Measurements from ENCODE around the gene FAM131A. TPM values are rescaled to one million over a fixed set of nuclear protein-coding genes. Genes with fewer than 3 reads are reported as not detected.

FAM131A gene
- total and polyA plus RNA-seq, 2 donors: 3.4 to 11.7 TPM

DNA sequence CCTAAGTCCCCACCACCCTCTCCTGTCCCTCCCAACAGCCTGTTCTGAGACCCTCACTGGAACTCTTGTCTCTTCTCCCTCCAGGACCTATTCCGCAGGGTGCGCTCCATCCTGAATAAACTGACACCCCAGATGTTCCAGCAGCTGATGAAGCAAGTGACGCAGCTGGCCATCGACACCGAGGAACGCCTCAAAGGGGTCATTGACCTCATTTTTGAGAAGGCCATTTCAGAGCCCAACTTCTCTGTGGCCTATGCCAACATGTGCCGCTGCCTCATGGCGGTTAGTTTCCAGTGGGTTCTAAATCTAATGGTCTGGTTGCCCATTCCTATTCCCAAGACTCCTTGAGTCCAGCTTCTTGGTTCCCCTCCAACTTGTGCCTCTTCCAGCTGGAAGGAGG lies 13.7 kb upstream of the FAM131A start:
- Histone ChIP-seq H3K4me3 (ENCODE audit: low read length in 2 of 2) (no peak overlapping the region), H3K27ac (ENCODE audit: low read depth in 1 of 2, low read length in 1 of 2) (no peak overlapping the region), H3K9me3 (ENCODE audit: control insufficient read depth in 2 of 2, insufficient read depth in 1 of 2, low read length in 1 of 2) (no peaks in the 10 kb centered on the region), H3K4me1 (ENCODE audit: control insufficient read depth in 2 of 2, insufficient read depth in 2 of 2, low read length in 2 of 2) (peaks cover 2 to 4% of the 10 kb centered on the region in 2 donors), H3K27me3 (ENCODE audit: control insufficient read depth in 2 of 2, insufficient read depth in 1 of 2, low read length in 1 of 2) (no peaks in the 10 kb centered on the region), H3K36me3 (ENCODE audit: control insufficient read depth in 2 of 2, insufficient read depth in 2 of 2, low read length in 1 of 2) (peaks cover 92 to 98% of the 10 kb centered on the region in 2 donors)
- no peak for DNase-seq (ENCODE audit: low read depth in 6 of 9, low spot score in 9 of 9)
- WGBS: 97% methylated on average over 8 of the region's 8 CpGs

GRCh38 chr3:184325269-184325668 lies 12.1 kb upstream of the FAM131A start:
- Histone ChIP-seq H3K27ac (ENCODE audit: low read depth in 1 of 2, low read length in 1 of 2) (no peak overlapping the region), H3K4me3 (ENCODE audit: low read length in 2 of 2) (no peak overlapping the region), H3K4me1 (ENCODE audit: control insufficient read depth in 2 of 2, insufficient read depth in 2 of 2, low read length in 2 of 2) (no peaks in the 10 kb centered on the region), H3K36me3 (ENCODE audit: control insufficient read depth in 2 of 2, insufficient read depth in 2 of 2, low read length in 1 of 2) (peaks cover 88 to 98% of the 10 kb centered on the region in 2 donors), H3K27me3 (ENCODE audit: control insufficient read depth in 2 of 2, insufficient read depth in 1 of 2, low read length in 1 of 2) (no peaks in the 10 kb centered on the region), H3K9me3 (ENCODE audit: control insufficient read depth in 2 of 2, insufficient read depth in 1 of 2, low read length in 1 of 2) (no peaks in the 10 kb centered on the region)
- 98% methylated on average over 13 of the region's 13 CpGs for WGBS
- DNase-seq (ENCODE audit: low read depth in 6 of 9, low spot score in 9 of 9): no peak

DNA sequence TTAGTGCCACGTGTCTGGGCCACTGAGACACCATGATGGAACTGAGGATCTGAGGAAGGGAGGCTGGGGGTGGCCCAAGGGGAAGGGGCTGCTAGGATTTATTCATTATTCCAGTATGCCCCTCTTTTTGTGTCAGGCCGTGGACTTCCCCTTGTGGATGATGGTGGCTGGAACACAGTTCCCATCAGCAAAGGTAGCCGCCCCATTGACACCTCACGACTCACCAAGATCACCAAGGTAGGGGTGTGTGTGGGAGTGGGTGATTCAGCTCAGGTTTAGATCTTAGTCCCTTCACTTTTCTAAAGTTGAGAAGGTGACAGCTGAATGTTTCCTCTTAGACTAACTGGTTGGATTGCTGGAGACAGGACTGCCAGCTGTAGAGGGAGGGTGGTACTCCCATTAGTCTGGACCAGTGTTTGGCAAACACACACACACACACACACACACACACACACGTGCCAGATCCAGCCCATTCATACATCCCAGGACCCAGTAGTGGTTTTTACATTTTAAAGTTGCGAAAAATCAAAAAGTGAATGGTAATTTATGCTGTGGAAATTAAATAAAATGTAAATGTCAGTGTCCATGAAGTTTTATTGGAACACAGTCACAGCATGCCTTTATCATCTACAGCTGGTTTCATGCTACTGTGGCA lies 11.6 kb upstream of the FAM131A start:
- no peaks in the 10 kb centered on the region for H3K27me3 ChIP-seq (ENCODE audit: control insufficient read depth in 2 of 2, insufficient read depth in 1 of 2, low read length in 1 of 2)
- no peaks in the 10 kb centered on the region for H3K9me3 ChIP-seq (ENCODE audit: control insufficient read depth in 2 of 2, insufficient read depth in 1 of 2, low read length in 1 of 2)

DNA sequence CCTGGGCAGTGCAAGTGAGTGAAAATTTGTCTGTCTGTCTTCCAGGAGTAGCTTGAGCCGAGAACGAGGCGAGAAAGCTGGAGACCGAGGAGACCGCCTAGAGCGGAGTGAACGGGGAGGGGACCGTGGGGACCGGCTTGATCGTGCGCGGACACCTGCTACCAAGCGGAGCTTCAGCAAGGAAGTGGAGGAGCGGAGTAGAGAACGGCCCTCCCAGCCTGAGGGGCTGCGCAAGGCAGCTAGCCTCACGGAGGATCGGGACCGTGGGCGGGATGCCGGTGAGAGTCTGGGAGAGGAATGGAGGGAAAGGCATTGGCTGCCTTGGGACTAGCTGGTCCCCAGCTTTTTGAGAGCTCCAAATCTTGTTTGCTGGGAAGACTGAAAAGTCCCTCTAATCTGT lies 10.2 kb upstream of the FAM131A start:
- Histone ChIP-seq H3K9me3 (ENCODE audit: control insufficient read depth in 2 of 2, insufficient read depth in 1 of 2, low read length in 1 of 2) (no peaks in the 10 kb centered on the region), H3K27me3 (ENCODE audit: control insufficient read depth in 2 of 2, insufficient read depth in 1 of 2, low read length in 1 of 2) (no peaks in the 10 kb centered on the region), H3K36me3 (ENCODE audit: control insufficient read depth in 2 of 2, insufficient read depth in 2 of 2, low read length in 1 of 2) (peaks cover 85 to 96% of the 10 kb centered on the region in 2 donors), H3K27ac (ENCODE audit: low read depth in 1 of 2, low read length in 1 of 2) (no peak overlapping the region), H3K4me3 (ENCODE audit: low read length in 2 of 2) (no peak overlapping the region), H3K4me1 (ENCODE audit: control insufficient read depth in 2 of 2, insufficient read depth in 2 of 2, low read length in 2 of 2) (no peaks in the 10 kb centered on the region)
- DNase-seq (ENCODE audit: low read depth in 6 of 9, low spot score in 9 of 9): no peak
- WGBS: 98% methylated on average over 21 of the region's 21 CpGs

More for the DNA sequence above, 11.6 kb upstream of the FAM131A start:
- 95% methylated on average over 6 of the region's 6 CpGs for WGBS
- no peak for DNase-seq (ENCODE audit: low read depth in 6 of 9, low spot score in 9 of 9)
- H3K36me3 ChIP-seq (ENCODE audit: control insufficient read depth in 2 of 2, insufficient read depth in 2 of 2, low read length in 1 of 2): peaks cover 85 to 96% of the 10 kb centered on the region in 2 donors
- H3K4me3 ChIP-seq (ENCODE audit: low read length in 2 of 2): no peak overlapping the region
- no peak overlapping the region for H3K27ac ChIP-seq (ENCODE audit: low read depth in 1 of 2, low read length in 1 of 2)
- H3K4me1 ChIP-seq (ENCODE audit: control insufficient read depth in 2 of 2, insufficient read depth in 2 of 2, low read length in 2 of 2): no peaks in the 10 kb centered on the region

GRCh38 chr3:184328516-184328915 lies 8.9 kb upstream of the FAM131A start:
- DNase-seq (ENCODE audit: low read depth in 6 of 9, low spot score in 9 of 9): no peak
- Histone ChIP-seq H3K4me3 (ENCODE audit: low read length in 2 of 2) (no peak overlapping the region), H3K27ac (ENCODE audit: low read depth in 1 of 2, low read length in 1 of 2) (no peak overlapping the region), H3K4me1 (ENCODE audit: control insufficient read depth in 2 of 2, insufficient read depth in 2 of 2, low read length in 2 of 2) (no peaks in the 10 kb centered on the region), H3K27me3 (ENCODE audit: control insufficient read depth in 2 of 2, insufficient read depth in 1 of 2, low read length in 1 of 2) (no peaks in the 10 kb centered on the region), H3K36me3 (ENCODE audit: control insufficient read depth in 2 of 2, insufficient read depth in 2 of 2, low read length in 1 of 2) (peaks cover 83 to 95% of the 10 kb centered on the region in 2 donors), H3K9me3 (ENCODE audit: control insufficient read depth in 2 of 2, insufficient read depth in 1 of 2, low read length in 1 of 2) (no peaks in the 10 kb centered on the region)
- WGBS: 47% methylated on average over 3 of the region's 3 CpGs

- H3K4me3 ChIP-seq (ENCODE audit: low read length in 2 of 2): no peak overlapping the region
- 97% methylated on average over 10 of the region's 10 CpGs for WGBS
- no peak for DNase-seq (ENCODE audit: low read depth in 6 of 9, low spot score in 9 of 9)
- H3K36me3 ChIP-seq (ENCODE audit: control insufficient read depth in 2 of 2, insufficient read depth in 2 of 2, low read length in 1 of 2): peaks cover 54 to 73% of the 10 kb centered on the region in 2 donors
- H3K27ac ChIP-seq (ENCODE audit: low read depth in 1 of 2, low read length in 1 of 2): no peak overlapping the region
- H3K27me3 ChIP-seq (ENCODE audit: control insufficient read depth in 2 of 2, insufficient read depth in 1 of 2, low read length in 1 of 2): peaks cover 0 to 15% of the 10 kb centered on the region in 2 donors
- H3K9me3 ChIP-seq (ENCODE audit: control insufficient read depth in 2 of 2, insufficient read depth in 1 of 2, low read length in 1 of 2): no peaks in the 10 kb centered on the region
- H3K4me1 ChIP-seq (ENCODE audit: control insufficient read depth in 2 of 2, insufficient read depth in 2 of 2, low read length in 2 of 2): peaks cover 9 to 18% of the 10 kb centered on the region in 2 donors
These were observed 4.9 kb upstream of the FAM131A start for GRCh38 chr3:184332370-184333090.

DNA sequence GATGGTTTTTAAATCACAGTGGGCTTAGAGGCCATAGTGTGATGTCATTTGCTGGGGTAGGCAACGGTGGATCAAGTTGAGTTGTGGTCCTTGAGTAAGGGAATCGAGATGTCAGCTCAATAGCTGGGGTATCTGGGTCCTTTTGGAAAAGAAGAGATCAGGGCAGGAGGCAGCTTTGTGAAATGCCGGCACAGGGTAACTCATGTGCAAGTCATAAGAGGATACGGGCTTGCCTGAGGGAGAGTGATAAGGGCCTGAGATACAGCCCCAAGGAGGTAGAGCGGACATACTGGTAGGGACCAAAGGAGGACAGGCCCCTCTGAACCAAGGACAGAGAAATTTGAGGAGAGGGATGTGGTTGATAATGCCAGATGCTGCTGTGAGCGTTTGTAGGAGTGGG lies 4.2 kb upstream of the FAM131A start:
- Histone ChIP-seq H3K36me3 (ENCODE audit: control insufficient read depth in 2 of 2, insufficient read depth in 2 of 2, low read length in 1 of 2) (peaks cover 48 to 66% of the 10 kb centered on the region in 2 donors), H3K27me3 (ENCODE audit: control insufficient read depth in 2 of 2, insufficient read depth in 1 of 2, low read length in 1 of 2) (peaks cover 0 to 22% of the 10 kb centered on the region in 2 donors), H3K27ac (ENCODE audit: low read depth in 1 of 2, low read length in 1 of 2) (no peak overlapping the region), H3K9me3 (ENCODE audit: control insufficient read depth in 2 of 2, insufficient read depth in 1 of 2, low read length in 1 of 2) (no peaks in the 10 kb centered on the region), H3K4me1 (ENCODE audit: control insufficient read depth in 2 of 2, insufficient read depth in 2 of 2, low read length in 2 of 2) (peaks cover 9 to 20% of the 10 kb centered on the region in 2 donors), H3K4me3 (ENCODE audit: low read length in 2 of 2) (no peak overlapping the region)
- 98% methylated on average over 6 of the region's 6 CpGs for whole genome bisulfite sequencing
- no peak for DNase-seq (ENCODE audit: low read depth in 6 of 9, low spot score in 9 of 9)

DNA sequence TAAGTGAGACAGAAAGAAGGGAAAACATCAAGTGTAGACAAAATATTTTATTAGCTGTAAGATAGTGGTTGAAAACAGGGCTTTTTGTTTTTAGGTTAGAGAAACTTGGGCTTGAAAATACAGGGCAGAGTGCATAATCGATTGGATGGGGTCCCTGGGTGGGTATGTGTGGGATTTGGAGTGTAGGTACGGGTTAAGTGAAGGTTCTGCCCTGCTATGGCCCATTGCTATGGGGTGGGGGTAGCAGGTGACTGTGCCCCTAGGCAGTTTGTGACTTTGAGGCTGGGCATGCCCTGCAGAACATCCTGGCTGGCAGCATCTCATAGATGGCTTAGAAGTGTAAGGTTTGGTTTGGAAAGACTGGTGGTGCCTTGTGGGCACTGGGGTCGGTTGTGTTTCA lies 3.7 kb upstream of the FAM131A start:
- Histone ChIP-seq H3K4me3 (ENCODE audit: low read length in 2 of 2) (no peak overlapping the region), H3K4me1 (ENCODE audit: control insufficient read depth in 2 of 2, insufficient read depth in 2 of 2, low read length in 2 of 2) (peaks cover 9 to 25% of the 10 kb centered on the region in 2 donors), H3K36me3 (ENCODE audit: control insufficient read depth in 2 of 2, insufficient read depth in 2 of 2, low read length in 1 of 2) (peaks cover 43 to 61% of the 10 kb centered on the region in 2 donors), H3K27me3 (ENCODE audit: control insufficient read depth in 2 of 2, insufficient read depth in 1 of 2, low read length in 1 of 2) (peaks cover 0 to 27% of the 10 kb centered on the region in 2 donors), H3K27ac (ENCODE audit: low read depth in 1 of 2, low read length in 1 of 2) (no peak overlapping the region), H3K9me3 (ENCODE audit: control insufficient read depth in 2 of 2, insufficient read depth in 1 of 2, low read length in 1 of 2) (no peaks in the 10 kb centered on the region)
- 81% methylated on average over 3 of the region's 3 CpGs for WGBS
- no peak for DNase-seq (ENCODE audit: low read depth in 6 of 9, low spot score in 9 of 9)

DNA sequence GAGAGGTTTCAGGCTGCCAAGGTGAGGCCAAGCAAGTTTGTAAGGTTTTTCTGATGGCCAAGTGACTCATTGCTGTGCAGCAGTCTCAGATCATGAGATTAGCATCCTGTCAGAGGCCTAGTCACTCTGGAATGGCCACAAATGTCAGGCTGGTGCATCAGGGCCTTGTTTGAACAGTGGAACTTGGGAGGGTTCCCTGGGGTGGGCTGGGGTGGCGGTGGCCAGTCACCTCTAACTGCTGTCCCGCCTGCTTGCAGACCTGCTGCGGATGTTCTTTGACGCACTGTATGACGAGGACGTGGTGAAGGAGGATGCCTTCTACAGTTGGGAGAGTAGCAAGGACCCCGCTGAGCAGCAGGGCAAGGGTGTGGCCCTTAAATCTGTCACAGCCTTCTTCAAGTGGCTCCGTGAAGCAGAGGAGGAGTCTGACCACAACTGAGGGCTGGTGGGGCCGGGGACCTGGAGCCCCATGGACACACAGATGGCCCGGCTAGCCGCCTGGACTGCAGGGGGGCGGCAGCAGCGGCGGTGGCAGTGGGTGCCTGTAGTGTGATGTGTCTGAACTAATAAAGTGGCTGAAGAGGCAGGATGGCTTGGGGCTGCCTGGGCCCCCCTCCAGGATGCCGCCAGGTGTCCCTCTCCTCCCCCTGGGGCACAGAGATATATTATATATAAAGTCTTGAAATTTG lies 2.8 kb upstream of the FAM131A start:
- WGBS: 96% methylated on average over 15 of the region's 15 CpGs
- DNase-seq (ENCODE audit: low read depth in 6 of 9, low spot score in 9 of 9): no peak
- H3K4me1 ChIP-seq (ENCODE audit: control insufficient read depth in 2 of 2, insufficient read depth in 2 of 2, low read length in 2 of 2): peaks cover 9 to 29% of the 10 kb centered on the region in 2 donors
- H3K27me3 ChIP-seq (ENCODE audit: control insufficient read depth in 2 of 2, insufficient read depth in 1 of 2, low read length in 1 of 2): peaks cover 0 to 36% of the 10 kb centered on the region in 2 donors
- peaks cover 38 to 52% of the 10 kb centered on the region in 2 donors for H3K36me3 ChIP-seq (ENCODE audit: control insufficient read depth in 2 of 2, insufficient read depth in 2 of 2, low read length in 1 of 2)
- no peak overlapping the region for H3K4me3 ChIP-seq (ENCODE audit: low read length in 2 of 2)
- no peaks in the 10 kb centered on the region for H3K9me3 ChIP-seq (ENCODE audit: control insufficient read depth in 2 of 2, insufficient read depth in 1 of 2, low read length in 1 of 2)
- H3K27ac ChIP-seq (ENCODE audit: low read depth in 1 of 2, low read length in 1 of 2): no peak overlapping the region
